Iris pigment epithelial cell (primary cell): ENCODE results near the gene PRPF8.

Source experiments
- DNase-seq: peaks from one replicate; pipeline ENCODE4 v3.0.0-alpha.2; 2011; ENCODE audit warnings: low read depth

PRPF8 gene

GRCh38 chr17:1626333-1626732, 58.3 kb downstream of the PRPF8 start:
- DNase-seq, result no peak

GRCh38 chr17:1625581-1625980, 59.1 kb downstream of the PRPF8 start:
- DNase-seq, result no peak

- DNase-seq, result no peak
Observed at GRCh38 chr17:1625053-1625452, 59.6 kb downstream of the PRPF8 start.

GRCh38 chr17:1624650-1625049, 60.0 kb downstream of the PRPF8 start:
- no peak for DNase-seq

GRCh38 chr17:1623057-1623630, 61.5 kb downstream of the PRPF8 start:
- DNase-seq, result no peak

GRCh38 chr17:1621273-1621954, 63.3 kb downstream of the PRPF8 start:
- DNase-seq, result no peak

GRCh38 chr17:1620486-1620885, 64.2 kb downstream of the PRPF8 start:
- no peak for DNase-seq

- peak; percentile 85 for DNase-seq
Observed at GRCh38 chr17:1617620-1618174, 67.0 kb downstream of the PRPF8 start.

GRCh38 chr17:1616101-1616500, 68.6 kb downstream of the PRPF8 start:
- DNase-seq, result no peak

- no peak for DNase-seq
Observed at GRCh38 chr17:1612400-1612799, 72.3 kb downstream of the PRPF8 start.

GRCh38 chr17:1611715-1612114, 73.0 kb downstream of the PRPF8 start:
- DNase-seq, result no peak

- DNase-seq, result no peak
Observed at GRCh38 chr17:1608676-1609075, 76.0 kb downstream of the PRPF8 start.

- no peak for DNase-seq
Observed at GRCh38 chr17:1607971-1608320, 76.7 kb downstream of the PRPF8 start.

- DNase-seq, result no peak
Observed at GRCh38 chr17:1606352-1606985, 78.2 kb downstream of the PRPF8 start.

- no peak for DNase-seq
Observed at GRCh38 chr17:1605681-1606351, 78.9 kb downstream of the PRPF8 start.

GRCh38 chr17:1604831-1605528, 79.7 kb downstream of the PRPF8 start:
- no peak for DNase-seq

GRCh38 chr17:1601571-1601970, 83.1 kb downstream of the PRPF8 start:
- DNase-seq, result no peak
